COLO668 (cell line): ENCODE results near the gene RTP3.
"Not testable (repeated sequence)": the region's sequence is repeated elsewhere in the genome, so short reads cannot be mapped to it uniquely, and the experiment has no call there.

Experiments
- DNase-seq: peaks from one replicate; lab custom pipeline; 2025; ENCODE audit not compliant: unreplicated experiment; lab: John Stamatoyannopoulos, UW

The RTP3 gene

GRCh38 chr3:46544771-46545503, 47.2 kb downstream of the RTP3 start:
- DNase-seq, result no peak

DNA sequence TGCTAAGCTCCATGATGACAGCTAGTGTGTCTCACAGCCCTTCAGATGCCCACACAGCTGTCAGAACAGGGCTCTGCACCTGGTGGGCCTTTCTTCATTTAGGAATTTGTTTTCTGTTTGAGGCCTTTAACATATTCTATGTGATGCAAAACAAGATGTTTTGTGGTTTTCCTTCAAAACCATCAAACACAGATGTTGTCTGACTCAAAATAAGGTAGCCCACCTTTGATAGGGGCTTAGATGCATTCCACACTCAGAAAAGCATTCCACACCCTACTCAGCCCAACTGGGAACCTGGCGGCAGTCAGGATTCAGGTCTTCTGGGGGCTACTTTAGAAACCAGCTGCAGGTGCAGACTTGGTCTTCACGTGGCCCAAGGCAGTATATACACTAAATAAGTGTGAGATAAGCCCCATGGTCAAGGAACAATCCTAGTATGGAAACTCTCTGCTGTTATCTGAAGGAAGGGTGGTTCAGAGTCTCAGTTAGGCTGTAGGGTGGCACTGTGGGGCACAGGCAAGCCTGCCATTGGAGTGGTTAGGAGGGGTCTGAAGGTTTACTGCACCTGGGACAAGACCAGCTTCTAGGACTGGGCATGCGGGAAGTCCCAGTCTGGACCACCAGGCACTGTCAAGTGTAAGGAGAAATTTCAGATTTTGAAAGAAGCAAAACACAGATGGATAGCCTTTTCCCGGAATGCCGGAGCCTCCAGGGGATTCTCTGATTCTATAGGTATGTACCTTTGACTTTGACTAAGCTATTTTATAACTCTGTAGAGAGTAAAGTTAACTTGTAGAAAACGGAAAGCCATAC, 48.2 kb downstream of the RTP3 start:
- no peak for DNase-seq

GRCh38 chr3:46546896-46547440, 49.2 kb downstream of the RTP3 start:
- no peak for DNase-seq

- DNase-seq, result not testable (repeated sequence)
Observed at GRCh38 chr3:46548611-46549010, 50.8 kb downstream of the RTP3 start.

GRCh38 chr3:46549408-46549904, 51.7 kb downstream of the RTP3 start:
- DNase-seq, result no peak

GRCh38 chr3:46549989-46550388, 52.2 kb downstream of the RTP3 start:
- DNase-seq, result no peak
